Keratinocyte (primary cell): Measurements from ENCODE around the gene C2orf76. TPM values are rescaled to one million over a fixed set of nuclear protein-coding genes. Genes with fewer than 3 reads are reported as not detected.

Experiments used
- DNase-seq: peaks from one replicate; pipeline ENCODE4 v3.0.0-alpha.2; 2011; ENCODE audit warnings: low read depth, missing footprints, low spot score
- FAIRE-seq: peaks from 2 replicates; lab custom pipeline; 2011; peaks lifted over from hg19 to GRCh38; lab: Jason Lieb, UNC
- H2AFZ ChIP-seq: 2 replicates; pipeline ENCODE4 v1.6.0; 2012; ENCODE audit warnings: low read length, control low read depth, inconsistent platforms; ENCODE audit not compliant: control insufficient read depth
- H3K27ac ChIP-seq: 2 replicates; pipeline ENCODE4 v1.5.1; 2011; ENCODE audit warnings: low read length; ENCODE audit not compliant: control insufficient read depth, insufficient read depth
- H3K27me3 ChIP-seq: 3 replicates; pipeline ENCODE4 v1.6.0; 2011; ENCODE audit warnings: low read length; ENCODE audit not compliant: control insufficient read depth, insufficient read depth; ENCODE audit errors: extremely low read depth
- H3K36me3 ChIP-seq, 2 experiments: 2 replicates in 1 of 2; 3 replicates in 1 of 2; pipeline ENCODE4 v1.5.1; 2011; ENCODE audit warnings: low read length in 2 of 2, mild to moderate bottlenecking in 1 of 2; ENCODE audit not compliant: control insufficient read depth in 2 of 2, insufficient read depth in 2 of 2; ENCODE audit errors: extremely low read depth in 1 of 2
- H3K4me1 ChIP-seq: 3 replicates; pipeline ENCODE4 v1.5.1; 2011; ENCODE audit warnings: low read length; ENCODE audit not compliant: control insufficient read depth, insufficient read depth; ENCODE audit errors: extremely low read depth
- H3K4me2 ChIP-seq: 3 replicates; pipeline ENCODE4 v1.6.0; 2011; ENCODE audit warnings: low read depth, low read length; ENCODE audit not compliant: control insufficient read depth, insufficient read depth; ENCODE audit errors: extremely low read depth
- H3K4me3 ChIP-seq, 3 experiments: fragments of 200-600 bp in 1 of 3; sonication (generic) in 1 of 3; 2 replicates in 2 of 3; 3 replicates in 1 of 3; pipeline ENCODE4 v1.5.1; 2011 to 2016; ENCODE audit warnings: low read length in 3 of 3, mild to moderate bottlenecking in 3 of 3, control low read depth in 2 of 3, inconsistent platforms in 1 of 3, low read depth in 1 of 3, mixed read lengths in 1 of 3, mixed run types in 1 of 3, moderate library complexity in 1 of 3; ENCODE audit not compliant: control insufficient read depth in 2 of 3, insufficient read depth in 2 of 3; ENCODE audit errors: extremely low read depth in 1 of 3
- H3K79me2 ChIP-seq: 2 replicates; pipeline ENCODE4 v1.6.0; 2012; ENCODE audit warnings: low read length; ENCODE audit not compliant: control insufficient read depth, insufficient read depth
- H3K9ac ChIP-seq: 3 replicates; pipeline ENCODE4 v1.6.0; 2011; ENCODE audit warnings: low read length; ENCODE audit not compliant: control insufficient read depth, insufficient read depth; ENCODE audit errors: extremely low read depth
- H3K9me1 ChIP-seq: 3 replicates; pipeline ENCODE4 v1.6.0; 2011; ENCODE audit warnings: low read length; ENCODE audit not compliant: control insufficient read depth, insufficient read depth; ENCODE audit errors: extremely low read depth
- H3K9me3 ChIP-seq: 2 replicates; pipeline ENCODE4 v1.5.1; 2012; ENCODE audit warnings: low read depth, low read length; ENCODE audit not compliant: control insufficient read depth
- H4K20me1 ChIP-seq: 3 replicates; pipeline ENCODE4 v1.6.0; 2011; ENCODE audit warnings: low read length; ENCODE audit not compliant: control insufficient read depth, insufficient read depth; ENCODE audit errors: extremely low read depth
- CTCF ChIP-seq, 3 experiments: IDR thresholded peaks in 1 of 3; conservative IDR thresholded peaks in 1 of 3; optimal IDR thresholded peaks in 1 of 3; 2 replicates in 2 of 3; 3 replicates in 1 of 3; pipeline versions ENCODE3 to v1.5.1; 2011; ENCODE audit warnings: low read length in 3 of 3, mild to moderate bottlenecking in 3 of 3, moderate library complexity in 2 of 3, control low read depth in 1 of 3, inconsistent platforms in 1 of 3; ENCODE audit not compliant: insufficient read depth in 2 of 3; ENCODE audit errors: extremely low read depth in 1 of 3
- EZH2 ChIP-seq: IDR thresholded peaks from one replicate; pipeline ENCODE4 v1.6.1; 2012; ENCODE audit warnings: inconsistent platforms, mild to moderate bottlenecking, low read length, moderate library complexity
- dilution Hi-C: fragments of 300-500 bp; cut with MboI; formaldehyde crosslinking; loops from one replicate; pipeline ENCODE4 v1.7.0; 2020; ENCODE audit warnings: low sequenced_read_pairs; ENCODE audit not compliant: extremely low pct_ligation_motif_present
- polyA plus RNA-seq, 5 experiments: library from polyadenylated mRNA; depleted of rRNA in 3 of 5; stranded (reverse) in 3 of 5; stranded (forward) in 1 of 5; unstranded in 1 of 5; fragments of >200 nt; gene quantifications; 1 replicate in 1 of 5; 2 replicates in 3 of 5; 3 replicates in 1 of 5; pipeline versions ENCODE4 v1.2.1 to v1.2.3, GENCODE V29; 2011 to 2012; ENCODE audit warnings: missing spikeins in 2 of 5, low read depth in 1 of 5, low replicate concordance in 1 of 5

The C2orf76 gene
- polyA plus RNA-seq, 1 donor (not counting 4 experiments of a cell fraction or from before 2014, with no cell fraction given), result 17.9 TPM

- Histone ChIP-seq H3K4me1 (no peaks in the 10 kb centered on the region), H3K4me3 (no peak overlapping the region), H3K36me3 (peaks cover 4 to 11% of the 10 kb centered on the region in 2 experiments), H3K79me2 (no peaks in the 10 kb centered on the region), H3K9me3 (no peaks in the 10 kb centered on the region), H3K27ac (no peak overlapping the region), H3K27me3 (no peaks in the 10 kb centered on the region), H2AFZ (no peak overlapping the region), H4K20me1 (no peaks in the 10 kb centered on the region), H3K4me2 (no peak overlapping the region), H3K9ac (no peak overlapping the region), H3K9me1 (peaks cover 4% of the 10 kb centered on the region)
- DNase-seq (no peak), FAIRE-seq (no peak)
- TF ChIP-seq EZH2 (no peak), CTCF (optimal IDR thresholded peaks at IDR 0.05 in 1 of 3, IDR thresholded peaks at IDR 0.05 in 1 of 3, conservative IDR thresholded peaks at IDR 0.05 in 1 of 3; ENCODE audit: extremely low read depth in 1 of 3, insufficient read depth in 2 of 3, low read length in 3 of 3) (no peak)
- dilution Hi-C loops, result no loop called here
Observed at GRCh38 chr2:119263025-119263424, 103.6 kb downstream of the C2orf76 start.

GRCh38 chr2:119261493-119262225 lies 105.0 kb downstream of the C2orf76 start:
- dilution Hi-C loops, result no loop called here
- Histone ChIP-seq H3K4me2 (no peak overlapping the region), H3K27me3 (no peaks in the 10 kb centered on the region)

More at GRCh38 chr2:119261493-119262225, 105.0 kb downstream of the C2orf76 start:
- H2AFZ ChIP-seq, result no peak overlapping the region
- no peak overlapping the region for H3K4me3 ChIP-seq
- H3K27ac ChIP-seq, result no peak overlapping the region
- H3K9ac ChIP-seq, result no peak overlapping the region
- no peaks in the 10 kb centered on the region for H4K20me1 ChIP-seq
- DNase-seq, result no peak
- H3K4me1 ChIP-seq, result no peaks in the 10 kb centered on the region
- TF ChIP-seq CTCF (optimal IDR thresholded peaks at IDR 0.05 in 1 of 3, IDR thresholded peaks at IDR 0.05 in 1 of 3, conservative IDR thresholded peaks at IDR 0.05 in 1 of 3; ENCODE audit: extremely low read depth in 1 of 3, insufficient read depth in 2 of 3, low read length in 3 of 3) (no peak), EZH2 (no peak)
- no peak for FAIRE-seq
- no peaks in the 10 kb centered on the region for H3K79me2 ChIP-seq
- peaks cover 7 to 11% of the 10 kb centered on the region in 2 experiments for H3K36me3 ChIP-seq
- peaks cover 4% of the 10 kb centered on the region for H3K9me1 ChIP-seq
- no peaks in the 10 kb centered on the region for H3K9me3 ChIP-seq
